Right cardiac atrium (tissue), 5 donors: ENCODE data around the gene RADIL. TPM values are rescaled to one million over a fixed set of nuclear protein-coding genes. Genes with fewer than 3 reads are reported as not detected.

ENCODE experiments used
- ATAC-seq, 2 donors: fragments of 200-7000 bp; cut with Tn5 transposase; one replicate each; pipeline versions ENCODE4 v1.8.0 to v1.9.1; 2020; ENCODE audit warnings: moderate library complexity in 2 of 2, mild to moderate bottlenecking in 1 of 2
- DNase-seq, 3 donors: peaks; one replicate each; pipeline ENCODE4 v3.0.0-alpha.2; 2020
- H3K27ac ChIP-seq: one replicate; pipeline ENCODE4 v1.5.1; 2013; ENCODE audit warnings: mild to moderate bottlenecking, low read length, control low read depth, moderate library complexity
- H3K27me3 ChIP-seq: one replicate; pipeline ENCODE4 v1.6.1; 2013; ENCODE audit not compliant: control insufficient read depth, insufficient read depth
- H3K4me1 ChIP-seq: one replicate; pipeline ENCODE4 v1.6.1; 2013; ENCODE audit warnings: low read length; ENCODE audit not compliant: control insufficient read depth, insufficient read depth
- H3K4me3 ChIP-seq: one replicate; pipeline ENCODE4 v1.5.1; 2013; ENCODE audit warnings: low read length, control low read depth
- H3K9me3 ChIP-seq: one replicate; pipeline ENCODE4 v1.6.1; 2013; ENCODE audit warnings: low read length; ENCODE audit not compliant: control insufficient read depth
- whole genome bisulfite sequencing: extraction: QIAGEN DNeasy Blood & Tissue Kit; methylation state at CpG from one replicate; pipeline ENCODE4 v1.1.7; 2013; 5-methylcytosine and 5-hydroxymethylcytosine counted together
- intact Hi-C, 4 donors: fragments of 100-400 bp; cut with DNase I; formaldehyde crosslinking; loops; one replicate each; pipeline versions ENCODE4 v1.11.0 to v1.14.0; 2022 to 2023
- long read RNA-seq, 4 donors: library from polyadenylated mRNA; unstranded; transcript quantifications; one replicate each; pipeline ENCODE4 v2.0.0, GENCODE V29; 2020 to 2021
- polyA plus RNA-seq: library from polyadenylated mRNA; stranded (reverse); fragments of 200-250 nt; gene quantifications from one replicate; pipeline ENCODE4 v1.2.3, GENCODE V29; 2013
- total RNA-seq, 4 donors: library from RNA; stranded (reverse); fragmentation: NEBNext Ultra II Directional; extraction: Animal tissue kit (Norgen Biotek cat#: 25700); gene quantifications; one replicate each; pipeline ENCODE4 v1.2.1, GENCODE V29; 2021
- donor health status: healthy with polysubstance abuse.
- donor health status: DM: no; HTN: yes; CAD: no.
- donor health status: DM: no; HTN: no; CAD: no.
- donor health status: DM: no; HTN: yes; CAD: no; lungs with severe emphysema.
- donor health status: DM: yes; HTN: yes; CAD: no.

The RADIL gene
- total RNA-seq: 10 to 100 TPM in 2 of 4 donors, 1 to 10 TPM in 2; 6.9 to 12.0 (median 9.4) TPM
- 4.7 TPM for polyA plus RNA-seq
- long read RNA-seq, donor 1, partial matches to known transcripts: 18 of 24 reads
- long read RNA-seq, donor 1, other reads (novel, unspliced or antisense): 4 of 24 reads
- long read RNA-seq, donor 2, partial matches to known transcripts: 8 of 11 reads
- long read RNA-seq, donor 2, other reads (novel, unspliced or antisense): 2 of 11 reads
- long read RNA-seq, donor 3, partial matches to known transcripts: 9 of 12 reads
- long read RNA-seq, donor 3, other reads (novel, unspliced or antisense): 3 of 12 reads
- long read RNA-seq, donor 4, partial matches to known transcripts: 5 of 8 reads
- long read RNA-seq, donor 4, other reads (novel, unspliced or antisense): 3 of 8 reads

- peak within 1 kb of the TSS; percentile 82 for H3K4me3 ChIP-seq
- ATAC-seq (peak; percentile 92 to 95), DNase-seq (peak; percentile 97 to 99 (median 99))
- H3K9me3 ChIP-seq: no peaks in the 10 kb centered on the region
- intact Hi-C loops: loop anchor here in 3 of 4 donors (5.0 to 10.0 kb wide), 4 partner anchors 49 to 89 kb away; no protein-coding TSS in a partner anchor
- H3K27ac ChIP-seq: peak within 1 kb of the TSS; percentile 84
- H3K27me3 ChIP-seq: no peaks in the 10 kb centered on the region
- H3K4me1 ChIP-seq: no peaks in the 10 kb centered on the region
- 3% methylated on average over 72 of the region's 72 CpGs for WGBS
These were observed at the start of gene RADIL for GRCh38 chr7:4883372-4884144. TSS of gene RADIL (minus strand) at chr7:4883716. CDS start at chr7:4878139, 5,577 bp downstream.

GRCh38 chr7:4931943-4932342 lies 48.4 kb upstream of the RADIL start:
- 49% methylated on average over 12 of the region's 12 CpGs for WGBS
- no peak for ATAC-seq

GRCh38 chr7:4929005-4929404 lies 45.5 kb upstream of the RADIL start:
- H3K9me3 ChIP-seq: no peaks in the 10 kb centered on the region
- intact Hi-C loops: no loop called here
- no peak overlapping the region for H3K27ac ChIP-seq
- no peak overlapping the region for H3K4me3 ChIP-seq
- DNase-seq (no peak), ATAC-seq (no peak)
- H3K27me3 ChIP-seq: no peaks in the 10 kb centered on the region
- H3K4me1 ChIP-seq: no peaks in the 10 kb centered on the region
- 84% methylated on average over 8 of the region's 8 CpGs for WGBS

More at GRCh38 chr7:4931943-4932342, 48.4 kb upstream of the RADIL start:
- no peak for DNase-seq
- Histone ChIP-seq H3K27me3 (no peaks in the 10 kb centered on the region), H3K4me1 (no peaks in the 10 kb centered on the region), H3K9me3 (no peaks in the 10 kb centered on the region), H3K4me3 (no peak overlapping the region), H3K27ac (no peak overlapping the region)
- intact Hi-C loops: no loop called here

- Histone ChIP-seq H3K9me3 (no peaks in the 10 kb centered on the region), H3K27ac (no peak overlapping the region), H3K27me3 (no peaks in the 10 kb centered on the region), H3K4me1 (no peaks in the 10 kb centered on the region), H3K4me3 (no peak overlapping the region)
- DNase-seq (no peak), ATAC-seq (no peak)
- intact Hi-C loops: no loop called here
- 88% methylated on average over 2 of the region's 2 CpGs for WGBS
These were observed 44.9 kb upstream of the RADIL start for GRCh38 chr7:4928445-4928844.

- no peaks in the 10 kb centered on the region for H3K4me1 ChIP-seq
- DNase-seq: peak in 1 of 3 donors; percentile 36
- no peaks in the 10 kb centered on the region for H3K27me3 ChIP-seq
- no peak overlapping the region for H3K27ac ChIP-seq
- intact Hi-C loops: no loop called here
- WGBS: 78% methylated on average over 19 of the region's 19 CpGs
- no peak for ATAC-seq
- no peak overlapping the region for H3K4me3 ChIP-seq
- H3K9me3 ChIP-seq: peaks cover 1% of the 10 kb centered on the region
These were observed 36.7 kb upstream of the RADIL start for GRCh38 chr7:4919969-4920766.

- 57% methylated on average over 8 of the region's 8 CpGs for WGBS
These were observed 32.6 kb upstream of the RADIL start for GRCh38 chr7:4916113-4916512.

GRCh38 chr7:4911111-4911828 lies 27.8 kb upstream of the RADIL start:
- WGBS: 88% methylated on average over 20 of the region's 20 CpGs
- ATAC-seq (no peak), DNase-seq (no peak)
- Histone ChIP-seq H3K4me1 (no peaks in the 10 kb centered on the region), H3K27me3 (no peaks in the 10 kb centered on the region), H3K9me3 (no peaks in the 10 kb centered on the region), H3K27ac (no peak overlapping the region), H3K4me3 (no peak overlapping the region)
- intact Hi-C loops: no loop called here

More at GRCh38 chr7:4916113-4916512, 32.6 kb upstream of the RADIL start:
- DNase-seq (no peak), ATAC-seq (no peak)
- intact Hi-C loops: no loop called here
- Histone ChIP-seq H3K27ac (no peak overlapping the region), H3K4me3 (no peak overlapping the region), H3K27me3 (no peaks in the 10 kb centered on the region), H3K4me1 (no peaks in the 10 kb centered on the region), H3K9me3 (peaks cover 1% of the 10 kb centered on the region)

- Histone ChIP-seq H3K4me3 (no peak overlapping the region), H3K27ac (no peak overlapping the region), H3K4me1 (no peaks in the 10 kb centered on the region), H3K9me3 (no peaks in the 10 kb centered on the region), H3K27me3 (no peaks in the 10 kb centered on the region)
- 93% methylated on average over 1 of the region's 1 CpG for WGBS
- intact Hi-C loops: no loop called here
- DNase-seq: no peak
- no peak for ATAC-seq
These were observed 23.2 kb upstream of the RADIL start for GRCh38 chr7:4906682-4907081.

GRCh38 chr7:4905171-4905570 lies 21.7 kb upstream of the RADIL start:
- ATAC-seq (no peak), DNase-seq (no peak)
- Histone ChIP-seq H3K9me3 (no peaks in the 10 kb centered on the region), H3K27ac (no peak overlapping the region), H3K27me3 (no peaks in the 10 kb centered on the region), H3K4me3 (no peak overlapping the region), H3K4me1 (no peaks in the 10 kb centered on the region)
- intact Hi-C loops: no loop called here
- WGBS: 59% methylated on average over 1 of the region's 1 CpG

GRCh38 chr7:4904346-4904745 lies 20.8 kb upstream of the RADIL start:
- ATAC-seq (no peak), DNase-seq (no peak)
- H3K9me3 ChIP-seq: no peaks in the 10 kb centered on the region
- intact Hi-C loops: no loop called here
- H3K4me3 ChIP-seq: no peak overlapping the region
- H3K27ac ChIP-seq: no peak overlapping the region
- no peaks in the 10 kb centered on the region for H3K4me1 ChIP-seq
- no peaks in the 10 kb centered on the region for H3K27me3 ChIP-seq
